ENCODE measurements around the gene TP53I13.
A peak's percentile ranks its signal among the peaks of the same experiment; 100 is the strongest.

- TF ChIP-seq CTCF (IDR thresholded peaks at IDR 0.05) (peak; percentile 18; the same call in 1 of the 2 replicates), ZFX (IDR thresholded peaks at IDR 0.05; ENCODE audit: borderline replicate concordance) (no peak)
Observed at GRCh38 chr17:29565643-29566472, 2.6 kb upstream of the TP53I13 start.

Data from 22Rv1 (cell line).